Activated T-helper 1 cell treated with anti-CD3 and anti-CD28 coated beads, Interleukin-12 subunit alpha, Interleukin-12 subunit beta, Interleukin-2, Interleukin-4 antibody, amounts not matched to agents 30 ng/mL and 10 ng/mL and 1 ng/mL, durations not matched to agents 14 hours and 24 hours and 36 hours (primary cell): ENCODE results near the gene RBM34. TPM values are rescaled to one million over a fixed set of nuclear protein-coding genes. Genes with fewer than 3 reads are reported as not detected.

Experiments
- DNase-seq: peaks from one replicate; pipeline ENCODE4 v3.0.0; 2021; ENCODE audit warnings: low spot score
- H3K27ac Mint-ChIP-seq: one replicate; pipeline ENCODE4 v1.8.0; 2021; ENCODE audit warnings: mild to moderate bottlenecking, mixed read lengths
- H3K27me3 Mint-ChIP-seq: one replicate; pipeline ENCODE4 v1.8.0; 2022; ENCODE audit warnings: mild to moderate bottlenecking, moderate library complexity, mixed read lengths; ENCODE audit not compliant: insufficient read depth
- H3K36me3 Mint-ChIP-seq: one replicate; pipeline ENCODE4 v1.8.0; 2021; ENCODE audit warnings: low read depth, mixed read lengths
- H3K4me1 Mint-ChIP-seq: one replicate; pipeline ENCODE4 v1.8.0; 2021; ENCODE audit warnings: low read depth, mixed read lengths
- H3K4me3 Mint-ChIP-seq: one replicate; pipeline ENCODE4 v1.8.0; 2021; ENCODE audit warnings: mild to moderate bottlenecking, moderate library complexity, mixed read lengths
- H3K9me3 Mint-ChIP-seq: one replicate; pipeline ENCODE4 v1.8.0; 2021; ENCODE audit warnings: mixed read lengths
- intact Hi-C: fragments of 100-400 bp; cut with micrococcal nuclease; formaldehyde crosslinking; loops from one replicate; pipeline ENCODE4 v1.15.1; 2024
- total RNA-seq: library from RNA; stranded (reverse); gene quantifications from 2 replicates; pipeline ENCODE4 v1.2.3, GENCODE V29; 2022

Gene RBM34
- total RNA-seq, 1 donor from 2014 or later = 120 TPM

GRCh38 chr1:235127732-235128455 is 33.2 kb downstream of the RBM34 start:
- intact Hi-C loops = loop anchor here (1.0 to 10.0 kb wide), 8 partner anchors 24 to 755 kb away; partner anchors contain the start of genes ARID4B, B3GALNT2, COA6 and GGPS1
- H3K4me3 Mint-ChIP-seq = peak overlapping the region; percentile 99
- H3K27me3 Mint-ChIP-seq = no peaks in the 10 kb centered on the region
- peaks cover 45% of the 10 kb centered on the region for H3K36me3 Mint-ChIP-seq
- DNase-seq = no peak
- H3K9me3 Mint-ChIP-seq = no peaks in the 10 kb centered on the region
- H3K27ac Mint-ChIP-seq = peak overlapping the region; percentile 94
- H3K4me1 Mint-ChIP-seq = peaks cover 48% of the 10 kb centered on the region

- Mint-ChIP-seq H3K4me1 (peaks cover 53% of the 10 kb centered on the region), H3K27me3 (no peaks in the 10 kb centered on the region), H3K36me3 (peaks cover 44% of the 10 kb centered on the region), H3K27ac (peak overlapping the region; percentile 94), H3K4me3 (peak overlapping the region; percentile 99), H3K9me3 (no peaks in the 10 kb centered on the region)
- DNase-seq = no peak
- intact Hi-C loops = loop anchor here (10.0 kb wide), 1 partner anchor 518 kb away; the partner anchor contains the start of gene GNG4
Observed at GRCh38 chr1:235127203-235127602, 33.8 kb downstream of the RBM34 start.

GRCh38 chr1:235124665-235125064 is 36.4 kb downstream of the RBM34 start:
- intact Hi-C loops = loop anchor here (1.0 to 10.0 kb wide), 2 partner anchors 19 to 520 kb away; partner anchors contain the start of gene GNG4
- peaks cover 42% of the 10 kb centered on the region for H3K36me3 Mint-ChIP-seq

GRCh38 chr1:235124111-235124510 is 36.9 kb downstream of the RBM34 start:
- Mint-ChIP-seq H3K36me3 (peaks cover 48% of the 10 kb centered on the region), H3K4me1 (peaks cover 57% of the 10 kb centered on the region), H3K4me3 (no peak overlapping the region), H3K9me3 (no peaks in the 10 kb centered on the region), H3K27ac (peak overlapping the region; percentile 79), H3K27me3 (no peaks in the 10 kb centered on the region)
- intact Hi-C loops = loop anchor here (1.0 to 10.0 kb wide), 2 partner anchors 19 to 521 kb away; partner anchors contain the start of gene GNG4
- DNase-seq = no peak

More at GRCh38 chr1:235124665-235125064, 36.4 kb downstream of the RBM34 start:
- Mint-ChIP-seq H3K9me3 (no peaks in the 10 kb centered on the region), H3K27me3 (no peaks in the 10 kb centered on the region), H3K4me3 (peak overlapping the region; percentile 72), H3K4me1 (peaks cover 60% of the 10 kb centered on the region), H3K27ac (peak overlapping the region; percentile 79)
- no peak for DNase-seq

- Mint-ChIP-seq H3K27ac (peak overlapping the region; percentile 67), H3K9me3 (no peaks in the 10 kb centered on the region), H3K27me3 (no peaks in the 10 kb centered on the region), H3K4me1 (peaks cover 52% of the 10 kb centered on the region), H3K4me3 (no peak overlapping the region), H3K36me3 (peaks cover 57% of the 10 kb centered on the region)
- DNase-seq = no peak
- intact Hi-C loops = loop anchor here (10.0 kb wide), 1 partner anchor 522 kb away; the partner anchor contains the start of gene GNG4
Observed at GRCh38 chr1:235122348-235122747, 38.7 kb downstream of the RBM34 start.

GRCh38 chr1:235113183-235113917 is 47.7 kb downstream of the RBM34 start:
- Mint-ChIP-seq H3K9me3 (no peaks in the 10 kb centered on the region), H3K4me3 (no peak overlapping the region), H3K27me3 (no peaks in the 10 kb centered on the region), H3K36me3 (peaks cover 67% of the 10 kb centered on the region), H3K4me1 (peaks cover 21% of the 10 kb centered on the region), H3K27ac (no peak overlapping the region)
- intact Hi-C loops = no loop called here
- no peak for DNase-seq

GRCh38 chr1:235112297-235113182 is 48.5 kb downstream of the RBM34 start:
- Mint-ChIP-seq H3K9me3 (no peaks in the 10 kb centered on the region), H3K4me1 (peaks cover 17% of the 10 kb centered on the region), H3K27me3 (no peaks in the 10 kb centered on the region), H3K36me3 (peaks cover 62% of the 10 kb centered on the region), H3K4me3 (no peak overlapping the region), H3K27ac (no peak overlapping the region)
- intact Hi-C loops = no loop called here
- no peak for DNase-seq

- intact Hi-C loops = no loop called here
- peaks cover 29% of the 10 kb centered on the region for H3K4me1 Mint-ChIP-seq
- no peak overlapping the region for H3K4me3 Mint-ChIP-seq
- peaks cover 66% of the 10 kb centered on the region for H3K36me3 Mint-ChIP-seq
- H3K27me3 Mint-ChIP-seq = no peaks in the 10 kb centered on the region
- DNase-seq = no peak
- no peak overlapping the region for H3K27ac Mint-ChIP-seq
- no peaks in the 10 kb centered on the region for H3K9me3 Mint-ChIP-seq
Observed at GRCh38 chr1:235111107-235111506, 49.9 kb downstream of the RBM34 start.

- Mint-ChIP-seq H3K9me3 (no peaks in the 10 kb centered on the region), H3K36me3 (peaks cover 55% of the 10 kb centered on the region), H3K27me3 (no peaks in the 10 kb centered on the region), H3K4me1 (peaks cover 41% of the 10 kb centered on the region), H3K4me3 (no peak overlapping the region), H3K27ac (no peak overlapping the region)
- no peak for DNase-seq
- intact Hi-C loops = no loop called here
Observed at GRCh38 chr1:235108876-235109275, 52.2 kb downstream of the RBM34 start.

GRCh38 chr1:235108185-235108593 is 52.9 kb downstream of the RBM34 start:
- no peak overlapping the region for H3K4me3 Mint-ChIP-seq
- H3K27me3 Mint-ChIP-seq = no peaks in the 10 kb centered on the region
- H3K27ac Mint-ChIP-seq = no peak overlapping the region
- peaks cover 38% of the 10 kb centered on the region for H3K4me1 Mint-ChIP-seq
- H3K9me3 Mint-ChIP-seq = no peaks in the 10 kb centered on the region
- intact Hi-C loops = no loop called here
- no peak for DNase-seq
- peaks cover 50% of the 10 kb centered on the region for H3K36me3 Mint-ChIP-seq

- H3K4me3 Mint-ChIP-seq = no peak overlapping the region
- intact Hi-C loops = no loop called here
- DNase-seq = no peak
- H3K27me3 Mint-ChIP-seq = no peaks in the 10 kb centered on the region
- peak overlapping the region; percentile 73 for H3K27ac Mint-ChIP-seq
- peaks cover 37% of the 10 kb centered on the region for H3K4me1 Mint-ChIP-seq
- H3K9me3 Mint-ChIP-seq = no peaks in the 10 kb centered on the region
- H3K36me3 Mint-ChIP-seq = peaks cover 45% of the 10 kb centered on the region
Observed at GRCh38 chr1:235107368-235108184, 53.5 kb downstream of the RBM34 start.

GRCh38 chr1:235106457-235106856 is 54.6 kb downstream of the RBM34 start:
- DNase-seq = no peak
- peaks cover 43% of the 10 kb centered on the region for H3K4me1 Mint-ChIP-seq
- peaks cover 39% of the 10 kb centered on the region for H3K36me3 Mint-ChIP-seq
- no peaks in the 10 kb centered on the region for H3K9me3 Mint-ChIP-seq
- peak overlapping the region; percentile 73 for H3K27ac Mint-ChIP-seq
- no peaks in the 10 kb centered on the region for H3K27me3 Mint-ChIP-seq
- H3K4me3 Mint-ChIP-seq = no peak overlapping the region
- intact Hi-C loops = no loop called here
